ENCODE data around the gene MTA2.

DNA sequence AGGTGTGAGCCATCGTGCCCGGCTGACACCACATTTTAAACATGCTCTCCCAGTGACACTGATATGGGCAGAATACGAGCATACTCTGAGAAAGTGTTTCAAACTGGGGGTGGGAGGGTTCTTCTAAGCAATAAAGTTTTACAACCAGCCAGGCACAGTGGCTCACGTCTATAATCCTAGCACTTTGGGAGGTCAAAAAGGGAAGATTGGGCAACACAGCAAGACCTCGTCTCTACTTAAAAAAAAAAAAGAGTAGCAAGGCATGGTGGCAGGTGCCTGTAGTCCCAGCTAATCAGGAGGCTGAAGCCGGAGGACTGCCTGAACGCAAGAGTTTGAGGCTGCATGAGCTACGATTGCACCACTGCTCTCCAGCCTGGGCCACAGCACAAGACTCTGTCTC, 42.6 kb upstream of the MTA2 start:
- TF ChIP-seq, protein P1, sequence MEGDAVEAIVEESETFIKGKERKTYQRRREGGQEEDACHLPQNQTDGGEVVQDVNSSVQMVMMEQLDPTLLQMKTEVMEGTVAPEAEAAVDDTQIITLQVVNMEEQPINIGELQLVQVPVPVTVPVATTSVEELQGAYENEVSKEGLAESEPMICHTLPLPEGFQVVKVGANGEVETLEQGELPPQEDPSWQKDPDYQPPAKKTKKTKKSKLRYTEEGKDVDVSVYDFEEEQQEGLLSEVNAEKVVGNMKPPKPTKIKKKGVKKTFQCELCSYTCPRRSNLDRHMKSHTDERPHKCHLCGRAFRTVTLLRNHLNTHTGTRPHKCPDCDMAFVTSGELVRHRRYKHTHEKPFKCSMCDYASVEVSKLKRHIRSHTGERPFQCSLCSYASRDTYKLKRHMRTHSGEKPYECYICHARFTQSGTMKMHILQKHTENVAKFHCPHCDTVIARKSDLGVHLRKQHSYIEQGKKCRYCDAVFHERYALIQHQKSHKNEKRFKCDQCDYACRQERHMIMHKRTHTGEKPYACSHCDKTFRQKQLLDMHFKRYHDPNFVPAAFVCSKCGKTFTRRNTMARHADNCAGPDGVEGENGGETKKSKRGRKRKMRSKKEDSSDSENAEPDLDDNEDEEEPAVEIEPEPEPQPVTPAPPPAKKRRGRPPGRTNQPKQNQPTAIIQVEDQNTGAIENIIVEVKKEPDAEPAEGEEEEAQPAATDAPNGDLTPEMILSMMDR (IDR thresholded peaks at IDR 0.05), result no peak
- no peak for TF ChIP-seq POLR2A (IDR thresholded peaks at IDR 0.05)
- no peak for TF ChIP-seq POLR2AphosphoS5 (IDR thresholded peaks at IDR 0.05)

All from suprapubic skin (tissue), 4 donors.